ENCODE measurements around the gene IGFLR1.

DNA sequence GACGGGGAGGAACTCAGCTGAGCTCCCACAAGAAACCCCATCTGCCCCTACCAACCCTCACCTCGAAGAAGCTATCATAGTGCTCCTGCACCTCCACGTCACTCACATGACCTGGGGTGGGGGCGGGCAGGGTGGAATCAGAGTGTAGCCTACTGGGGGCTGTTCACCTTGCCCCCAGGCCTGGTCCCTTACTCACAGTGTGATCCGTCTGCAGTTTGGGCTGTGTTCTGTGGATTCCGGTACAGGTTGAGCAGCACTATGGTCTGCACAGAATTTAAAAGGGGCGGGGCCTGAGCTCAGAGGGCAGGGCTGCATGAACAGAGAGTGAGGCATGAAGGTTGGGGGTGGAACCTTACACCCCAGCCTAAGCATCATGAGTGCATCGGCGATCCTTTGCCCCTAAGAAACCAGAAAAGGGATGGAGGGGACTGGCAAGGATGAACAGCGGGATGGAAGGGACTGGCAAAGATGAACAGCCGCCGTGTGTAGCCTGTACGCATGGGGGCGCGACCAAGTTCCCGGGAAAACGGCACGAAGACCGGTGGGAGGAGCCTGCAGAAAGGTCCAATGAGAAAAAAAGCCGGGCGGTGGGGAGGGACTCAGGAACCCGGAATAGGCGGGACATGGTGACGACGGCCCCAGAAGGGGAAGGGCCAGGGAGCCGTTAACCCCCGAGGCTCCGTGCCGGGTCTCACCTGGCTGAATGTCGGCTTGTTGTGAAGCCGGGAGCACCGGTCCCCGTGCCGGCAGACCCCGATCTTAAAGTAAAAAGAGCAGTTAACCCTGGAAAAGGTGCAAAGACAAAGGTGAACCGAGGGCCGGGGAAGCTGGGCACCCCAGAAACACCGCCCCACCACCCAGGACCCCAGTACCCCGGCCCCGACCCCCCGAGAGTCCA, 2.4 kb upstream of the IGFLR1 start:
- TF ChIP-seq CTCF (IDR thresholded peaks at IDR 0.05; ENCODE audit: low read depth, low read length) (no peak), POLR2A (IDR thresholded peaks at IDR 0.05; ENCODE audit: extremely low read depth, insufficient read length) (peak; percentile 42)

Data from NB4 (cell line).